ENCODE results near the gene FOXN1.

The FOXN1 gene

GRCh38 chr17:28529013-28529400, 22.9 kb downstream of the FOXN1 start:
- no peak overlapping the region for H3K27ac ChIP-seq (ENCODE audit: low read length)
- H3K4me1 ChIP-seq (ENCODE audit: control insufficient read depth in 1 of 2, insufficient read depth in 2 of 2, low read length in 2 of 2) = peaks cover 0 to 6% of the 10 kb centered on the region in 2 donors
- H3K9me3 ChIP-seq (ENCODE audit: control insufficient read depth in 1 of 2, low read length in 2 of 2) = no peaks in the 10 kb centered on the region
- H3K36me3 ChIP-seq (ENCODE audit: control insufficient read depth in 1 of 2, insufficient read depth in 2 of 2, low read length in 2 of 2) = no peaks in the 10 kb centered on the region
- no peak overlapping the region for H3K4me3 ChIP-seq (ENCODE audit: low read depth in 1 of 2, low read length in 2 of 2)
- H3K27me3 ChIP-seq (ENCODE audit: low read depth, low read length) = no peaks in the 10 kb centered on the region

GRCh38 chr17:28530250-28530649, 24.1 kb downstream of the FOXN1 start:
- no peaks in the 10 kb centered on the region for H3K36me3 ChIP-seq (ENCODE audit: control insufficient read depth in 1 of 2, insufficient read depth in 2 of 2, low read length in 2 of 2)
- peaks cover 0 to 2% of the 10 kb centered on the region in 2 donors for H3K4me1 ChIP-seq (ENCODE audit: control insufficient read depth in 1 of 2, insufficient read depth in 2 of 2, low read length in 2 of 2)
- no peak overlapping the region for H3K4me3 ChIP-seq (ENCODE audit: low read depth in 1 of 2, low read length in 2 of 2)
- H3K9me3 ChIP-seq (ENCODE audit: control insufficient read depth in 1 of 2, low read length in 2 of 2) = no peaks in the 10 kb centered on the region
- no peaks in the 10 kb centered on the region for H3K27me3 ChIP-seq (ENCODE audit: low read depth, low read length)
- H3K27ac ChIP-seq (ENCODE audit: low read length) = no peak overlapping the region

GRCh38 chr17:28530926-28531325, 24.8 kb downstream of the FOXN1 start:
- no peaks in the 10 kb centered on the region for H3K9me3 ChIP-seq (ENCODE audit: control insufficient read depth in 1 of 2, low read length in 2 of 2)
- H3K4me1 ChIP-seq (ENCODE audit: control insufficient read depth in 1 of 2, insufficient read depth in 2 of 2, low read length in 2 of 2) = no peaks in the 10 kb centered on the region
- no peaks in the 10 kb centered on the region for H3K27me3 ChIP-seq (ENCODE audit: low read depth, low read length)
- H3K27ac ChIP-seq (ENCODE audit: low read length) = no peak overlapping the region
- H3K36me3 ChIP-seq (ENCODE audit: control insufficient read depth in 1 of 2, insufficient read depth in 2 of 2, low read length in 2 of 2) = no peaks in the 10 kb centered on the region
- H3K4me3 ChIP-seq (ENCODE audit: low read depth in 1 of 2, low read length in 2 of 2) = no peak overlapping the region

GRCh38 chr17:28532050-28532960, 26.2 kb downstream of the FOXN1 start:
- no peaks in the 10 kb centered on the region for H3K27me3 ChIP-seq (ENCODE audit: low read depth, low read length)
- no peaks in the 10 kb centered on the region for H3K4me1 ChIP-seq (ENCODE audit: control insufficient read depth in 1 of 2, insufficient read depth in 2 of 2, low read length in 2 of 2)
- H3K27ac ChIP-seq (ENCODE audit: low read length) = no peak overlapping the region
- H3K4me3 ChIP-seq (ENCODE audit: low read depth in 1 of 2, low read length in 2 of 2) = no peak overlapping the region
- no peaks in the 10 kb centered on the region for H3K36me3 ChIP-seq (ENCODE audit: control insufficient read depth in 1 of 2, insufficient read depth in 2 of 2, low read length in 2 of 2)
- H3K9me3 ChIP-seq (ENCODE audit: control insufficient read depth in 1 of 2, low read length in 2 of 2) = no peaks in the 10 kb centered on the region

GRCh38 chr17:28533091-28533807, 27.1 kb downstream of the FOXN1 start:
- Histone ChIP-seq H3K27me3 (ENCODE audit: low read depth, low read length) (no peaks in the 10 kb centered on the region), H3K9me3 (ENCODE audit: control insufficient read depth in 1 of 2, low read length in 2 of 2) (no peaks in the 10 kb centered on the region), H3K4me1 (ENCODE audit: control insufficient read depth in 1 of 2, insufficient read depth in 2 of 2, low read length in 2 of 2) (no peaks in the 10 kb centered on the region), H3K27ac (ENCODE audit: low read length) (no peak overlapping the region), H3K4me3 (ENCODE audit: low read depth in 1 of 2, low read length in 2 of 2) (no peak overlapping the region), H3K36me3 (ENCODE audit: control insufficient read depth in 1 of 2, insufficient read depth in 2 of 2, low read length in 2 of 2) (no peaks in the 10 kb centered on the region)

- no peaks in the 10 kb centered on the region for H3K27me3 ChIP-seq (ENCODE audit: low read depth, low read length)
- H3K9me3 ChIP-seq (ENCODE audit: control insufficient read depth in 1 of 2, low read length in 2 of 2) = no peaks in the 10 kb centered on the region
- no peaks in the 10 kb centered on the region for H3K36me3 ChIP-seq (ENCODE audit: control insufficient read depth in 1 of 2, insufficient read depth in 2 of 2, low read length in 2 of 2)
- no peaks in the 10 kb centered on the region for H3K4me1 ChIP-seq (ENCODE audit: control insufficient read depth in 1 of 2, insufficient read depth in 2 of 2, low read length in 2 of 2)
- H3K4me3 ChIP-seq (ENCODE audit: low read depth in 1 of 2, low read length in 2 of 2) = no peak overlapping the region
- no peak overlapping the region for H3K27ac ChIP-seq (ENCODE audit: low read length)
Measured at GRCh38 chr17:28534740-28535375, 28.7 kb downstream of the FOXN1 start.

- H3K9me3 ChIP-seq (ENCODE audit: control insufficient read depth in 1 of 2, low read length in 2 of 2) = no peaks in the 10 kb centered on the region
- H3K4me3 ChIP-seq (ENCODE audit: low read depth in 1 of 2, low read length in 2 of 2) = no peak overlapping the region
Measured at GRCh38 chr17:28536532-28537218, 30.5 kb downstream of the FOXN1 start.

GRCh38 chr17:28537219-28537610, 31.1 kb downstream of the FOXN1 start:
- Histone ChIP-seq H3K9me3 (ENCODE audit: control insufficient read depth in 1 of 2, low read length in 2 of 2) (no peaks in the 10 kb centered on the region), H3K27me3 (ENCODE audit: low read depth, low read length) (no peaks in the 10 kb centered on the region), H3K4me3 (ENCODE audit: low read depth in 1 of 2, low read length in 2 of 2) (no peak overlapping the region), H3K27ac (ENCODE audit: low read length) (no peak overlapping the region), H3K4me1 (ENCODE audit: control insufficient read depth in 1 of 2, insufficient read depth in 2 of 2, low read length in 2 of 2) (no peaks in the 10 kb centered on the region), H3K36me3 (ENCODE audit: control insufficient read depth in 1 of 2, insufficient read depth in 2 of 2, low read length in 2 of 2) (no peaks in the 10 kb centered on the region)

More at GRCh38 chr17:28536532-28537218, 30.5 kb downstream of the FOXN1 start:
- no peaks in the 10 kb centered on the region for H3K27me3 ChIP-seq (ENCODE audit: low read depth, low read length)
- H3K27ac ChIP-seq (ENCODE audit: low read length) = no peak overlapping the region
- H3K4me1 ChIP-seq (ENCODE audit: control insufficient read depth in 1 of 2, insufficient read depth in 2 of 2, low read length in 2 of 2) = no peaks in the 10 kb centered on the region
- H3K36me3 ChIP-seq (ENCODE audit: control insufficient read depth in 1 of 2, insufficient read depth in 2 of 2, low read length in 2 of 2) = no peaks in the 10 kb centered on the region

- Histone ChIP-seq H3K4me3 (ENCODE audit: low read depth in 1 of 2, low read length in 2 of 2) (no peak overlapping the region), H3K27ac (ENCODE audit: low read length) (no peak overlapping the region), H3K9me3 (ENCODE audit: control insufficient read depth in 1 of 2, low read length in 2 of 2) (no peaks in the 10 kb centered on the region), H3K4me1 (ENCODE audit: control insufficient read depth in 1 of 2, insufficient read depth in 2 of 2, low read length in 2 of 2) (no peaks in the 10 kb centered on the region), H3K27me3 (ENCODE audit: low read depth, low read length) (no peaks in the 10 kb centered on the region), H3K36me3 (ENCODE audit: control insufficient read depth in 1 of 2, insufficient read depth in 2 of 2, low read length in 2 of 2) (no peaks in the 10 kb centered on the region)
Measured at GRCh38 chr17:28538296-28538895, 32.2 kb downstream of the FOXN1 start.

- Histone ChIP-seq H3K4me1 (ENCODE audit: control insufficient read depth in 1 of 2, insufficient read depth in 2 of 2, low read length in 2 of 2) (no peaks in the 10 kb centered on the region), H3K9me3 (ENCODE audit: control insufficient read depth in 1 of 2, low read length in 2 of 2) (no peaks in the 10 kb centered on the region), H3K27ac (ENCODE audit: low read length) (no peak overlapping the region), H3K27me3 (ENCODE audit: low read depth, low read length) (no peaks in the 10 kb centered on the region), H3K36me3 (ENCODE audit: control insufficient read depth in 1 of 2, insufficient read depth in 2 of 2, low read length in 2 of 2) (no peaks in the 10 kb centered on the region), H3K4me3 (ENCODE audit: low read depth in 1 of 2, low read length in 2 of 2) (no peak overlapping the region)
Measured at GRCh38 chr17:28540231-28540630, 34.1 kb downstream of the FOXN1 start.
